Measurements from ENCODE around the gene SPDYE2B.
A peak's percentile ranks its signal among the peaks of the same experiment; 100 is the strongest.
"Not testable (repeated sequence)": the region's sequence is repeated elsewhere in the genome, so short reads cannot be mapped to it uniquely, and the experiment has no call there.

SPDYE2B gene

DNA sequence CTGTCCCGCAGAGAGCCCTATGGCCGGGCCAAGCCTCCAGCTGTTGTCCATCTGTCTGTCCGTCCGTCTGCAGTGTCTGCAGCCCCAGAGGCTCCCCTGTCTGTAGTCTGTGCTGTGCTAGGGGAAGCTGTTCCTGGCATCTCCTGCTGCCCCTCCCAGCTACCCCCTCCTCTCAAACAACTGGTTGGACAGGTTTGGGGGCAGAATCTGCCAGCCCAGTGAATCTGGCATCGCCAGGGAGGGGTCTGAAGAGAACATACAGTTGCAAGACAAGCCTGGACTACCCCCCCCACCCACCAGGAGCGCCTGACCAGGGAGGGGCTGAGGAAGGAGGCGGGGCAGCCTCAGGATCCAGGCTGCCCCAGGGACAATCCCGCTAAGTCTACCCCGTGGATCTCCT, 7.4 kb upstream of the SPDYE2B start, which contains the start of gene UPK3BL1:
Gene UPK3BL1 (minus strand): TSS at position 101 of the 400 bp plus-strand sequence. CDS start 50 bp downstream, at position 51.
- not testable (repeated sequence) for DNase-seq (ENCODE audit: low read depth)

- not testable (repeated sequence) for DNase-seq (ENCODE audit: low read depth)
Observed at GRCh38 chr7:102643404-102643803, 6.7 kb upstream of the SPDYE2B start.

- not testable (repeated sequence) for DNase-seq (ENCODE audit: low read depth)
Observed at GRCh38 chr7:102647813-102648212, 2.3 kb upstream of the SPDYE2B start.

DNA sequence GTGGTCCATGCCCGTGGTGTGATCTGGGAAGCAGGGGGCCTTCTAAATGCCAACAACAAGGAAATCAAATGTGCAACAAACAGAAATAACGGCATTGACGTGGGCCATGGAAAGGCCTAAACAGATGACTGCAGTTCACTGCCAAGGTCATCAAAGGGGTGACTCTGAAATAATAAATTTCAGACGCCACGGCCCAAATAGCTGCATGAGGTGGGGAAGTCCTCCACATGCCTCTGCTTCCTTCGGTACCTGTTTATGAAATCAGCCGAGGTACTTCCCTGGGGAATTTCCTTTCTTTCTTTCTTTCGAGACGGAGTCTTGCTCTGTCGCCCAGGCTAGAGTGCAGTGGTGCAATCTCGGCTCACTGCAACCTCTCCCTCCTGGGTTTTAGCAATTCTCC, 14.6 kb downstream of the SPDYE2B start:
- not testable (repeated sequence) for DNase-seq (ENCODE audit: low read depth)

- DNase-seq (ENCODE audit: low read depth), result not testable (repeated sequence)
Observed at GRCh38 chr7:102666850-102667249, 16.7 kb downstream of the SPDYE2B start.

DNA sequence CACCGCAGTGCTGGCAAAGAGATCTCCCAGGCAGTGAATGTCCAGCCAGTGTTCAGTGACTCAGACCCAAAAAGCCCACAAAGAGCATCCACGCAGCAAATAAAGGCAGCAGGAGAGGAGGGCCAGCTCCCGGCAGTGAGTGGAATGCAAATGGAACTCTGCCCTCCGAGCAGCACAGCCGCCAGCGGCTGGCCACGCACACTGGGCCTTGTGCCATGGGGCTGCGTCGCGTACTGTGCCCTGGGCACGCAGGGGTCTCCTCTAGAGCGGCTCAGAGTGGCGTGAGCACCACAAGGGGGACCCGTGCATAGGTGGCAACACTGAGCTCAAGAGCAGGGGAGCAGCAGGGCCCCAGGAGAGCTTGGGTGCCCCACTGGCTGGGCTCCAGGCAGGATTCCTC, 17.4 kb downstream of the SPDYE2B start:
- DNase-seq (ENCODE audit: low read depth), result not testable (repeated sequence)

- DNase-seq (ENCODE audit: low read depth), result peak; percentile 12
Observed at GRCh38 chr7:102671166-102671955, 21.2 kb downstream of the SPDYE2B start, which contains the start of gene POLR2J2. Gene POLR2J2, minus strand, starts transcription at chr7:102671663. Its CDS starts 62 bp downstream, at chr7:102671601.

- not testable (repeated sequence) for DNase-seq (ENCODE audit: low read depth)
Observed at GRCh38 chr7:102671956-102672307, 21.8 kb downstream of the SPDYE2B start.

DNA sequence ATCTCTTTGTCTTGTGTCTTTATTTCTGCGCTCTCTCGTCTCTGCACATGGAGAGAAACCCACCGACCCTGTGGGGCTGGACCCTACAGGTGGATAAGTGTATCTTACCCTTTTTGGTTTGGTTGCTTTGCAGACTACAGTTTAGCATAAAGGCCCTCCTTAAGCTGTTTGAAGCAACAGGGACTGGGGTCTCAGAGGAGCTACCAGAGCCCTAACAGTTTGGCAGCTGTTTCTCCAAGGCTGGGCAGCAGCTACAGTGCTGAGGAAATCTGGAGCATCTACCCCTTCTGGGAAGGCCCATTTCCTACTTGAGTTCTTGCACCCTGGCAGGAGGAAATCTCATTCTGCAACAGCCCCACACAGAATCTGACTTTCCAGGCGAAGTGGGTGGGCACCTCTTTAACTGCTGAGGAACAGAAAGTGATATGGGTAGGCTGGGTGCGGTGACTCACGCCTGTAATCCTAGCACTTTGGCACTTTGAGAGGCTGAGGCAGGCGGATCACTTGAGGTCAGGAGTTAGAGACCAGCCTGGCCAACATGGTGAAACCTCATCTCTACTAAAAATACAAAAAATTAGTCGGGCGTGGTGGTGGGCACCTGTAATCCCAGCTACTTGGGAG, 23.4 kb downstream of the SPDYE2B start:
- not testable (repeated sequence) for DNase-seq (ENCODE audit: low read depth)

GRCh38 chr7:102675545-102675944, 25.4 kb downstream of the SPDYE2B start:
- not testable (repeated sequence) for DNase-seq (ENCODE audit: low read depth)

DNA sequence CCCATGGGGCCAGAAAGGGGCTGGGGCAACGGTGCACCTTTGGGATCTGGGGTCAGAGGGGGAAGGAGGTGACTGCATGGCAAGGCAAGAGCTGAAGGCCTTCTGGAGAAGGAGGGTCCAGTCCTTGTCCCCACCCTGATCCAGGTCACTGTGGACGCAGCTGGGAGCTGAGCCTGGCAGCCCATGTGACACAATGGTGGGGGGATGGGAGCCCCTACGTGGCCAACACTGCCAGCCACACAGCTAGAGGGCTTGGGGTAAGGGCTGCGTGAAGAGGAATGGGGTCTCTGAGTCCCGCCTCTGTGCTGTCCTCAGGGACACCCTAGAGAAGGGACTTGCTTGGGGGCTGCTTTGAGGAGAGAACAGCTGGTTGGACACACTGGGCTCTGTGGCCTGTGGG, 30.7 kb downstream of the SPDYE2B start:
- not testable (repeated sequence) for DNase-seq (ENCODE audit: low read depth)

GRCh38 chr7:102682560-102682959, 32.4 kb downstream of the SPDYE2B start:
- DNase-seq (ENCODE audit: low read depth), result not testable (repeated sequence)

GRCh38 chr7:102688299-102689036, 38.3 kb downstream of the SPDYE2B start:
- DNase-seq (ENCODE audit: low read depth), result not testable (repeated sequence)

GRCh38 chr7:102689436-102690282, 39.5 kb downstream of the SPDYE2B start:
- DNase-seq (ENCODE audit: low read depth), result not testable (repeated sequence)

- DNase-seq (ENCODE audit: low read depth), result not testable (repeated sequence)
Observed at GRCh38 chr7:102690602-102691001, 40.5 kb downstream of the SPDYE2B start.

- not testable (repeated sequence) for DNase-seq (ENCODE audit: low read depth)
Observed at GRCh38 chr7:102694008-102694407, 43.9 kb downstream of the SPDYE2B start.

GRCh38 chr7:102695033-102695552, 45.0 kb downstream of the SPDYE2B start:
- DNase-seq (ENCODE audit: low read depth), result not testable (repeated sequence)

DNA sequence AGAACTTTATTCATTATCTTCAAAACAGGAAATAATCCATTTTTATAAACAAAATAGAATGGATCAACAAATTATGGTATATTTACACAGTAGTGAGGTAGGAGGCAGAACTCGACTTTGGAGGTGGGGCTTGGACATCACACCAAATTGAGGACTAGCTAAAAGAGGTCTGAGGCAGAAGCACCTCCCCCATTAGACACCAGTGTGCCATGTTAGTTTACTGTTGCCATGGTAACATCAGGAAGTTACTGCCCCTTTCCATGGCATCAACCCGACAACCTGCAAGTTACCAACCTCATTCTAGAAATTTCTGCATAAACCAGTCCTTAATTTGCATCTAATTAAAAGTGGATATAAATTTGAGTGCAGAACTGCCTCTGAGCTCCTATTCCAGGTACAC, 45.9 kb downstream of the SPDYE2B start:
- not testable (repeated sequence) for DNase-seq (ENCODE audit: low read depth)

GRCh38 chr7:102697642-102698512, 47.8 kb downstream of the SPDYE2B start:
- DNase-seq (ENCODE audit: low read depth), result not testable (repeated sequence)

All from GM04503 (cell line).